ENCODE measurements around the gene AVPR1B. TPM values are rescaled to one million over a fixed set of nuclear protein-coding genes. Genes with fewer than 3 reads are reported as not detected.

Gene AVPR1B
- total and polyA plus RNA-seq, 4 donors, result not detected

DNA sequence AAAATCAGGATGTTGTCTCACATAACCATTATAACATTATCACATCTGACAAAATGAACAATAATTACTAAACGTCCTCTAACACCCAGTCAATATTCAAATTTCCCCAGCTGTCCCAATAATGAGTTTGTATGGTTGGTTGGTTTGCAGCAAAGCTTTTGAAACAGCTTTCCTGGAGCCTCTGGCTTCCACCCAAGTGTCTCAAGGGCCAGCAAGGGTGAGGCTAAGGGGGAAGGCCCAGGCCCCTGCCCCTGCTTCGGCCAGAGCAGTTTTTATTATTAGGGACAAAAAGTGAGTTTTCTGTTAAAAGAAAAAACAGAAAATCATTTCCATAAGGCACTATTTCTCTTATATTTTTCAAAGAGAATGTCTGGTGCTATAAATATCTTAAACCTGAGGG is 19.1 kb upstream of the AVPR1B start:
- Histone ChIP-seq H3K27me3 (ENCODE audit: control insufficient read depth in 3 of 3, insufficient read depth in 3 of 3, low read length in 2 of 3) (no peaks in the 10 kb centered on the region), H3K36me3 (ENCODE audit: control insufficient read depth in 4 of 4, insufficient read depth in 4 of 4, low read length in 4 of 4) (no peaks in the 10 kb centered on the region), H3K9ac (ENCODE audit: insufficient read depth in 1 of 2, low read length in 2 of 2) (no peak overlapping the region), H3K9me3 (ENCODE audit: control insufficient read depth in 4 of 4, insufficient read depth in 3 of 4, low read length in 3 of 4) (peaks cover 0 to 7% (median 0%) of the 10 kb centered on the region in 4 donors), H3K4me3 (no peak overlapping the region), H3K27ac (ENCODE audit: low read depth in 1 of 2, low read length in 1 of 2) (no peak overlapping the region), H3K4me1 (ENCODE audit: control insufficient read depth in 5 of 5, insufficient read depth in 5 of 5, low read length in 5 of 5) (no peaks in the 10 kb centered on the region)
- 45 to 49% methylated on average over 2 of the region's 2 CpGs for WGBS, 2 donors
- DNase-seq, result no peak
- ATAC-seq (ENCODE audit: insufficient read depth, low FRiP score), result no peak
- no peak for TF ChIP-seq CTCF (IDR thresholded peaks at IDR 0.05; ENCODE audit: control extremely low read depth, extremely low read depth)

DNA sequence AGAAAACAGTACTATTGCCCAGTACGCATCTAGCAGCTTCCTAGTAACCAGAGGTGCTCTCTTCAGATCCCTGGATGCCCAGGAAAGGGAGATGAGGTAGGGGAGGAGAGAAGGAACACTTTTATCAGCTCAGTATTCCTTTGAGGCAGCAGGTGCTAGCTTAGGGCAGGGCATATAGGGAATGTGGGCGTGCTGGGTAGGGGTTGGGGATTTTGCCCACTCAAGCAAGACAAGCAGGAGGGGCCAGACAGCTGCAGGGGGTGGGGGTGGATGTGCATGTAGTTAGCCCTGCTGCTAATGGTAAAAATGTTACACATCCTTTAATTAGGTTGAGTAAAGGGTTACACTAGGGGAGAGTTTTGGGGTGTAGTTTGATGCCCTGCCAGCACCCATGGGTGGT is 18.1 kb upstream of the AVPR1B start:
- 85 to 86% methylated on average over 2 of the region's 2 CpGs for WGBS, 2 donors
- H3K27me3 ChIP-seq (ENCODE audit: control insufficient read depth in 3 of 3, insufficient read depth in 3 of 3, low read length in 2 of 3), result no peaks in the 10 kb centered on the region
- TF ChIP-seq CTCF (IDR thresholded peaks at IDR 0.05; ENCODE audit: control extremely low read depth, extremely low read depth), result no peak
- no peak overlapping the region for H3K9ac ChIP-seq (ENCODE audit: insufficient read depth in 1 of 2, low read length in 2 of 2)
- peaks cover 0 to 2% (median 0%) of the 10 kb centered on the region in 4 donors for H3K9me3 ChIP-seq (ENCODE audit: control insufficient read depth in 4 of 4, insufficient read depth in 3 of 4, low read length in 3 of 4)
- no peaks in the 10 kb centered on the region for H3K4me1 ChIP-seq (ENCODE audit: control insufficient read depth in 5 of 5, insufficient read depth in 5 of 5, low read length in 5 of 5)
- H3K36me3 ChIP-seq (ENCODE audit: control insufficient read depth in 4 of 4, insufficient read depth in 4 of 4, low read length in 4 of 4), result no peaks in the 10 kb centered on the region
- no peak overlapping the region for H3K27ac ChIP-seq (ENCODE audit: low read depth in 1 of 2, low read length in 1 of 2)
- H3K4me3 ChIP-seq, result no peak overlapping the region
- no peak for DNase-seq
- ATAC-seq (ENCODE audit: insufficient read depth, low FRiP score), result no peak

GRCh38 chr1:206133751-206134415 is 16.7 kb upstream of the AVPR1B start:
- Histone ChIP-seq H3K36me3 (ENCODE audit: control insufficient read depth in 4 of 4, insufficient read depth in 4 of 4, low read length in 4 of 4) (no peaks in the 10 kb centered on the region), H3K4me1 (ENCODE audit: control insufficient read depth in 5 of 5, insufficient read depth in 5 of 5, low read length in 5 of 5) (no peaks in the 10 kb centered on the region), H3K27me3 (ENCODE audit: control insufficient read depth in 3 of 3, insufficient read depth in 3 of 3, low read length in 2 of 3) (no peaks in the 10 kb centered on the region), H3K4me3 (no peak overlapping the region), H3K27ac (ENCODE audit: low read depth in 1 of 2, low read length in 1 of 2) (no peak overlapping the region), H3K9ac (ENCODE audit: insufficient read depth in 1 of 2, low read length in 2 of 2) (no peak overlapping the region), H3K9me3 (ENCODE audit: control insufficient read depth in 4 of 4, insufficient read depth in 3 of 4, low read length in 3 of 4) (peaks cover 0 to 2% (median 0%) of the 10 kb centered on the region in 4 donors)
- DNase-seq (no peak), ATAC-seq (ENCODE audit: insufficient read depth, low FRiP score) (no peak)
- 79 to 92% methylated on average over 7 of the region's 7 CpGs for WGBS, 2 donors
- TF ChIP-seq CTCF (IDR thresholded peaks at IDR 0.05; ENCODE audit: control extremely low read depth, extremely low read depth), result no peak

GRCh38 chr1:206131037-206131436 is 13.8 kb upstream of the AVPR1B start:
- 67 to 85% methylated on average over 7 of the region's 7 CpGs for WGBS, 2 donors
- Histone ChIP-seq H3K9ac (ENCODE audit: insufficient read depth in 1 of 2, low read length in 2 of 2) (no peak overlapping the region), H3K4me1 (ENCODE audit: control insufficient read depth in 5 of 5, insufficient read depth in 5 of 5, low read length in 5 of 5) (no peaks in the 10 kb centered on the region), H3K27ac (ENCODE audit: low read depth in 1 of 2, low read length in 1 of 2) (no peak overlapping the region), H3K36me3 (ENCODE audit: control insufficient read depth in 4 of 4, insufficient read depth in 4 of 4, low read length in 4 of 4) (no peaks in the 10 kb centered on the region), H3K27me3 (ENCODE audit: control insufficient read depth in 3 of 3, insufficient read depth in 3 of 3, low read length in 2 of 3) (no peaks in the 10 kb centered on the region), H3K4me3 (no peak overlapping the region), H3K9me3 (ENCODE audit: control insufficient read depth in 4 of 4, insufficient read depth in 3 of 4, low read length in 3 of 4) (no peaks in the 10 kb centered on the region)
- TF ChIP-seq CTCF (IDR thresholded peaks at IDR 0.05; ENCODE audit: control extremely low read depth, extremely low read depth), result no peak
- no peak for ATAC-seq (ENCODE audit: insufficient read depth, low FRiP score)
- no peak for DNase-seq
